H1 (cell line): ENCODE data around the gene NDUFB1. TPM values are rescaled to one million over a fixed set of nuclear protein-coding genes. Genes with fewer than 3 reads are reported as not detected.

Experiments used
- BACH1 ChIP-seq: IDR thresholded peaks from 2 replicates; pipeline ENCODE4 v1.6.1; 2012; ENCODE audit warnings: low read length, improper control_type of control experiment
- CHD7 ChIP-seq: fragments of 300-600 bp; sonication (generic); IDR thresholded peaks from 2 replicates; pipeline ENCODE4 v1.7.1; 2012; ENCODE audit warnings: low read length, moderate library complexity, mild to moderate bottlenecking, inconsistent platforms; ENCODE audit not compliant: insufficient replicate concordance
- CTBP2 ChIP-seq: IDR thresholded peaks from 2 replicates; pipeline ENCODE4 v1.7.0; 2011; ENCODE audit warnings: borderline replicate concordance, mild to moderate bottlenecking, moderate library complexity, mixed read lengths, low read length; ENCODE audit not compliant: insufficient read depth, insufficient read length
- NRF1 ChIP-seq: IDR thresholded peaks from 2 replicates; pipeline ENCODE4 v1.6.1; 2011; ENCODE audit warnings: mild to moderate bottlenecking, low read depth, low read length, improper control_type of control experiment
- SRF ChIP-seq: IDR thresholded peaks from 2 replicates; pipeline ENCODE4 v1.6.1; 2011; ENCODE audit warnings: mild to moderate bottlenecking, low read depth, low read length, moderate library complexity
- ZNF274 ChIP-seq: IDR thresholded peaks from 2 replicates; pipeline ENCODE4 v1.7.0; 2012; ENCODE audit warnings: low read length, borderline replicate concordance; ENCODE audit errors: extremely low read depth
- polyA plus RNA-seq, 7 experiments: library from polyadenylated mRNA; depleted of rRNA in 3 of 7; stranded (reverse) in 5 of 7; unstranded in 2 of 7; fragments of >200 nt in 5 of 7; fragments of 200-250 nt in 2 of 7; gene quantifications; 1 replicate in 5 of 7; 2 replicates in 1 of 7; 4 replicates in 1 of 7; pipeline versions ENCODE4 v1.2.1 to v1.2.3, GENCODE V29; 2011 to 2013; ENCODE audit warnings: missing spikeins in 2 of 7, mixed read lengths in 2 of 7
- total RNA-seq: library from RNA; stranded (reverse); fragmentation: NEBNext Ultra II Directional; extraction: Animal tissue kit (Norgen Biotek cat#: 25700); gene quantifications from 2 replicates; pipeline ENCODE4 v1.2.1, GENCODE V29; 2021

NDUFB1 gene
- total and polyA plus RNA-seq, 2 of the 8 experiments (the other 6 are each of a cell fraction or from before 2014, with no cell fraction given) = 124 to 271 TPM

GRCh38 chr14:92134456-92134855 lies 12.9 kb upstream of the NDUFB1 start (continued):
- TF ChIP-seq ZNF274 (no peak), CTBP2 (no peak), SRF (no peak), BACH1 (no peak), CHD7 (no peak), NRF1 (no peak)
